HG02840 (cell line): ENCODE data around the gene KIR3DL2.
"Not testable (repeated sequence)": the region's sequence is repeated elsewhere in the genome, so short reads cannot be mapped to it uniquely, and the experiment has no call there.

ENCODE experiments used
- ATAC-seq: cut with Tn5 transposase; IDR thresholded peaks from one replicate; pipeline ENCODE4 v1.9.1; 2021; ENCODE audit warnings: mild to moderate bottlenecking, moderate library complexity, moderate number of reproducible peaks; ENCODE audit not compliant: unreplicated experiment, low FRiP score

Gene KIR3DL2

DNA sequence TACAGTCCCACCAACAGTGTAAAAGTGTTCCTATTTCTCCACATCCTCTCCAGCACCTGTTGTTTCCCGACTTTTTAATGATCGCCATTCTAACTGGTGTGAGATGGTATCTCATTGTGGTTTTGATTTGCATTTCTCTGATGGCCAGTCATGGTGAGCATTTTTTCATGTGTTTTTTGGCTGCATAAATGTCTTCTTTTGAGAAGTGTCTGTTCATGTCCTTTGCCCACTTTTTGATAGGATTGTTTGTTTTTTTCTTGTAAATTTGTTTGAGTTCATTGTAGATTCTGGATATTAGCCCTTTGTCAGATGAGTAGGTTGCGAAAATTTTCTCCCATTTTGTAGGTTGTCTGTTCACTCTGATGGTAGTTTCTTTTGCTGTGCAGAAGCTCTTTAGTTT, 13.2 kb downstream of the KIR3DL2 start:
- ATAC-seq, result not testable (repeated sequence)

DNA sequence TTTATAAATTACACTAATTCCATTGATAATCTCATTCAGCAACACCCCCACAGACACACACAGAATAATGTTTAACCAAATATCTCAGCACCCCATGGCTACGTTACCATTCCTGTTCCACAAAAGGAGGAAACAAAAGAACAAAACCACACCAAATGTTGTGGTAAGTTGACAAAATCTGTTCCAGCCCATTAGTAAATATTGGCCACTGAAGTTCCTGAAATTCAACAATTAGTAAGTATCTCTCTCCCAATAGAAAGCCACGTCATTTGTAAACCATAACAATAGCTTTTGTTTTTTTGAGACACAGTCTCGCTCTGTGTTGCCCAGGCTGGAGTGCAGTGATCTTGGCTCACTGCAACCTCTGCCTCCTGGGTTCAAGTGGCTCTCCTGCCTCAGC, 21.5 kb downstream of the KIR3DL2 start:
- ATAC-seq, result no peak

DNA sequence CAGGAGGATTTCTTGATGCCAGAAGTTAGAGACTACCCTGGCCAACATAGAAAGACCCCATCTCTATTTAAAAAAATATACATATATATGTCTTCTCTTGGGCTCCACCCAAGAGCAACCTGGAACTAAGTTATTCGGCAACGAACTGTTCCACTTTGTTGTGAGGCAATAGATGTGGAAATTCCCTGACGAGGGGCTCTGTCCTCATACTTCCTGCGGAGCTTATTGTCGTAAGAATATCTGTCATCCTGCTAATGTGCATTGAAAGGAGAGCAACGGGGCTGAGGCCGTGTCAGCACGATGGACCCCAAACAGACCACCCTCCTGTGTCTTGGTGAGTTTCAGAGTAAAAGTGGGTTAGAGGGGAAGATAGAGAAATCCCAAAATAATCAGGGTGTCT, 23.7 kb downstream of the KIR3DL2 start, which contains the start of gene FCAR:
FCAR (plus strand) TSS at position 246 of the 400 bp plus-strand sequence; CDS start at position 301, 55 bp downstream.
- no peak for ATAC-seq

DNA sequence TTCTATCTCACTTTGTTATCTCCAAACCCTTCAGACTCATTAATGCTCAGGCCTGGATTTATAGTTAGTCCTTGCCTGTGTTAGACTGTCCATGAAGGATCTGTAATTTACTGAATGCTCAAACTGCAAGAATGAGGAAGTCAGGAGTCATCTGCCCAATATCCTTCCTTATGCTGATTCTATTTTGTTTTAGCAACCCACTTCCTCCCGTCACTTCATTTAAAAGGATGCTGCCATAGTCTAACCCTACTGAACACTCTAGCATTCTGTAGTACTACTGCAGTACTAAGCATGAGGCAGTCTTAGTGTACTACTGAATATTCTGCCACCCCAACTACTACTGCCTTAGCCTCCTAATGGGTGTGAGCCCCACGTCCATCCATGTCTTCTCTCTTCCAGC, 25.3 kb downstream of the KIR3DL2 start:
- no peak for ATAC-seq

DNA sequence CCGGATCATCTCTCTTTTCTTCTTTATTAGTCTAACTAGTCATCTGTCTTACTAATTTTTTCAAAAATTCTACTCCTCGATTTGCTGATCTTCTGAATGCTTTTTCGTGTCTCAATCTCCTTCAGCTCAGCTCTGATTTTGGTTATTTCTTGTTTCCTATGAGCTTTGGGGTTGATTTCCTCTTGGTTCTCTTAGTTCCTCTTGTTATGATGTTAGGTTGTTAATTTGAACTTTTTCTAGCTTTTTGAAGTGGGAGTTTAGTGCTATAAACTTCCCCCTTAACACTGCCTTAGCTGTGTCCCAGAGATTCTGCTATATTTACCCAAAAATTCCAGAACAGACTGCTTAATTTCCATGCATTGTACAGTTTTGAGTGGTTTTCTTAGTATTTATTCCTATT, 27.2 kb downstream of the KIR3DL2 start:
- no peak for ATAC-seq

DNA sequence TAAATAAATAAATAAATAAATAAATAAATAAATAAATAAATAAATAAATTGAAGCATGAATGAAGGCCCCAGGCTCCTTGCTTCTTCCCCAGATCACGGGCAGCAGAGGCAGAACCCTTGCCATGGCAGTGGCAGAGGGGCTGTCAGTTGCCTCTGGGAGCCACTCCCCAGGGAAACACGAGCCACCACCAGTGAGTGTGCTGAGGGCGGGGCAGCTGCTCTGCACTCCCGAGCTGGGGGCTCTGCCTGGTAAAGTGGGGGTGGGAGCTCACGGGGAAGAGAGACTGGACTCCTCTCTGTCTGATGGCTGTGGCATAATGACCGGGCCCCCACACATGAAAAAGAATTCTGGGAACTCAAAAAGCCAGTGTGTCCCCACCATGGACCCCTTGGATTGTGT, 31.6 kb downstream of the KIR3DL2 start:
- no peak for ATAC-seq

DNA sequence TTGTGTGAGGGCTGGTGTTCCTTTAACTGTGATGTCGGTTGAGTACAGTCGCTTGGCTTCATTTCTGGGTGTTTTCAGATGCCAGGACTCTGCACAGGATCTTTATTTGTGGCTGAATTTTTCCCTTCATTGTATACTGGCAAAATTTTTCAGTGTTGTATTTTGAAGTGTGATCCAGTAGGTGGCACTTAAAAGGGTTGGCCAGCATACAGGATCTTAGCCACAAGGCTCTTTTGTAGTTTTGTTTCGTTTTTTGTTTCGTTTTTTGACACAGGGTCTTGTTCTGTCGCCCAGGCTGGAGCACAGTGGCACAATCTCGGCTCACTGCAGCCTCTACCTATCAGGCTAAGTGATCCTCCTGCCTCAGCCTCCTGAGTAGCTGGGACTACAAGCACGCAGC, 32.5 kb downstream of the KIR3DL2 start:
- no peak for ATAC-seq

DNA sequence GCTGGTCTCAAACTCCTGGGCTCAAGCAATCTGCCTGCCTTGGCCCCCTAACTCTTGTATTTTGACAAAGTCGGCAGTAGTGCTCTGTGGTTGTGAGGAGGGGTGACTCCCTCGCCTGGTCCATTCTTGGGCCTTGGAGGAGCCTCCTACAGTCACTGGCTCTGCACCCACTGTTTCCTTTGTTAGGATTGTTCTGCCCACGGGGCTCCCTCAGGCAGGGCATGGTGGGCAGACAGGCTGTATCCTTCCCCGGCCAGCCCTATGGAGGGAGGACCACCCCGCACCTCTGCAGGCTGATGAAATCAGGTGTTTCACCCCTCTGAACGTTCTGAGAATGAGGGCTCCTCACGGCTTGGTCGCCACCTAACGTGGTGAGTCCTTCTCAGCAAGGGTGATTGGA, 33.0 kb downstream of the KIR3DL2 start:
- no peak for ATAC-seq

DNA sequence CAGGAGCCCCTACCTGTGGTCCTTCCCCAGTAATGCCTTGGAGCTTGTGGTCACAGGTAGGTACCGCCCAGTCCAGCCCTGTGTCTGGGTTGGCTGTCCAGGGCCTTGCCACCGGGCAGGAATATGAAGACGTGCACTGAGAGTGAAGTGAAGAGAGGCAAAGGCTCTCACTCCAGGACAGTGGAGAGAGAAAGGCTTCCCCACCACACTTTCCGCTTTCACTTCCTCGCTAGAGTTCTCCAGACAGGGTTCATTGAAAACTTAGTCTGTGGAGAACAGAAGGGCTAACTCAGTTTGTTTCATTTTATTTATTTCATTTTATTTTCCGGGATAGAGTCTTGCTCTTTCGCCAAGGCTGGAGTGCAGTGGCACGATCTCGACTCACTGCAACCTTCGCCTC, 38.0 kb downstream of the KIR3DL2 start:
- ATAC-seq, result no peak

DNA sequence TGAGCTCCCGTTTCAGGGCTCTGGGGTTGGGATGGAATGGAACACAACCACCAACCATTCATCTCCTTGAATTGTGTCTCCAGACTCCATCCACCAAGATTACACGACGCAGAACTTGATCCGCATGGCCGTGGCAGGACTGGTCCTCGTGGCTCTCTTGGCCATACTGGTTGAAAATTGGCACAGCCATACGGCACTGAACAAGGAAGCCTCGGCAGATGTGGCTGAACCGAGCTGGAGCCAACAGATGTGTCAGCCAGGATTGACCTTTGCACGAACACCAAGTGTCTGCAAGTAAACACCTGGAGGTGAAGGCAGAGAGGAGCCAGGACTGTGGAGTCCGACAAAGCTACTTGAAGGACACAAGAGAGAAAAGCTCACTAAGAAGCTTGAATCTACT, 39.3 kb downstream of the KIR3DL2 start:
- no peak for ATAC-seq

DNA sequence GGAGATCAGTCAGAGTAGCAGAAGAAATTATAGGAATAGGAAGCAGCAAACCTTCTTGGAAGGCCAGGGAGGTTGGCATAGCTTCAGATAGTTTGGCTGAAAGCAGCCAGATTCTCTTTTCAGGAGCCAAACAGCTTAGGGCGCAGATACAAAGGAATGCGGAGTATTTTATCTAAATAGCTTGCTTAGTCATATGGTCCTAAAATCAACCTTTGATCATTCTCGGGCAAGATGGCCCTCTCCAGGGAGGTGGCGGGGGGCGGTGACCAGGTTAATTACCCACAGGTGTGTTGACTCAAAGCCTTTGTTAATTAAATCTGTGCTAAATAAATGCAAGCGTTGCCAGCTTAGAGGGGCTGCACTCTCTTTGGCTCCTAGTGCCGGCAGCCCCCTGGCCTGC, 43.2 kb downstream of the KIR3DL2 start:
- no peak for ATAC-seq

DNA sequence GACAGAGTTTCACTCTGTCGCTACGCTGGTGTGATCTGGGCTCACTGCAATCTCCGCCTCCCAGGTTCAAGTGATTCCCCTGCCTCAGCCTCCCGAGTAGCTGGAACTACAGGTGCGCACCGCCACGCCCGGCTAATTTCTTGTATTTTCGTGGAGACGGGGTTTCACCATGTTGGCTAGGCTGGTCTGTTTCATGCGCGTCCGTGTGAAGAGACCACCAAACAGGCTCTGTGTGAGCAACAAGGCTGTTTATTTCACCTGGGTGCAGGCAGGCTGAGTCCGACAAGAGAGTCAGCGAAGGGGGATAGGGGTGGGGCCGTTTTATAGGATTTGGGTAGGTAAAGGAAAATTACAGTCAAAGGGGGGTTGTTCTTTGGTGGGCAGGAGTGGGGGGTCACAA, 43.9 kb downstream of the KIR3DL2 start:
- not testable (repeated sequence) for ATAC-seq

DNA sequence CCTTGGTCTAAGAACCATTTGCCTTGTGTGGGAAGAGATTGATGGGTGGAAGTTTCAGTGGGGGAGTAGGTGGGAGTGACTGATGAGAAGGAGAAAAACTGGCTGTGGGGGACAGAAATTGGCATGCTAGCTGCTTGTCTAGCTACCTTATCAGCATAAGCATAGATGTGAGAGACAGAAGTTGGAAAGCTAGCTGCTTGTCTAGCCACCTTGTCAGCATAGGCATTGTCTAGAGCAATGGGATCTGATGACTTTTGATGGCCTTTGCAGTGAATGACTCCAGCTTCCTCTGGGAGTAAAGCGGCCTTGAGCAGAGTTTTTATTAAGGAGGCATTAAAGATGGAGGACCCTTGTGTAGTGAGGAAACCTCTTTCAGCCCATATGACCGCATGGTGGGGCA, 45.8 kb downstream of the KIR3DL2 start:
- no peak for ATAC-seq

DNA sequence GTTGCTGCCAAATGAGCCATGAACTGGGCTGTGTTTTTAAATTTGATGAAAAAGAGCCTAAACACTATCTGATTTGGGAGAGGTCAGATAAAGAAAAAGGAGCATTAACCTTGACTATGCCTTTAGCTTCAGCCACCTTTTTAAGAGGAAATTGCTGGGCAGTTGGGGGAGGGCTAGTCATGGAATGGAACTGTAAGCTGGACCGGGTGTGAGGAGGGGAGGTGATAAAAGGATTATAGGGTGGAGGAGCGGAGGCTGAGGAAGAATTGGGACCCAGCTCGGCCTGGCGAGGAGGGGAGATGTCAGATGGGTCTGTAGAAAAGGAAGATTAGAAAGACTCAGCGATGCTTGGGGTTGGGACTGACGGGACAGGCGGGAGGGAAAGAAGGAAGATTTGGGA, 48.4 kb downstream of the KIR3DL2 start:
- ATAC-seq, result not testable (repeated sequence)

DNA sequence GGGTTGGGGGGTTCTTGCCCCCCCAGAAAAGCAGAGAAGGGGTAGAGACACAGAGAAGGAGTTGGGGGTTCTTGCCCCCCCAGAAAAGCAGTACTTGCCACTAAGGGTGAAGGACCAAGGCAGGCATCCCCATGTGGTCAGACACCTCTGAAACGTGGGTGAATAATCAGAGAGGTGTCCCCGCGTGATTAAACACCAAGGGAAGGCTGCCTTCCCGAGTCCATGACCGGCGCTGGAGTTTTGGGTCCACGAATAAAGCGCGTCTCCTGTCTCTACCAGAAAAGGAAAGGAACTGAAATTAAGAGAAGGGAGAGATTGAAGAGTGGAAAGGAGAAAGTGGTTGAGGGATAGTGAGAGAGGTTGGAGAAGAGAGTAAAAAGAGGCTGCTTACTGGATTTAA, 49.4 kb downstream of the KIR3DL2 start:
- not testable (repeated sequence) for ATAC-seq

DNA sequence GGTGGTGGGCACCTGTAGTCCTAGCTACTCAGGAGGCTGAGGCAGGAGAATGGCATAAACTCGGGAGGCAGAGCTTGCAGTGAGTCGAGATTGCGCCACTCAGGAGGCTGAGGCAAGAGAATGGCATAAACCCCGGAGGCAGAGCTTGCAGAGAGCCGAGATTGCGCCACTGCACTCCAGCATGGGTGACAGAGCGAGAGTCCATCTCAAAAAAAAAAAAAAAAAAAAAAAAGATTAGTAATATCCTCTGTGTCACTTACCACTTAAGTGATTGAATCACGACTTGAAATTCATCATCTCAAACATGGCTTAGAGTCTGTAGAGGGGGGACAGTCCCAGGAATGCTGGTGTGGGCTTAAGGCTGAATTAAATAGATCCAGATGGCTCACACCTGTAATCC, 50.9 kb downstream of the KIR3DL2 start:
- not testable (repeated sequence) for ATAC-seq

DNA sequence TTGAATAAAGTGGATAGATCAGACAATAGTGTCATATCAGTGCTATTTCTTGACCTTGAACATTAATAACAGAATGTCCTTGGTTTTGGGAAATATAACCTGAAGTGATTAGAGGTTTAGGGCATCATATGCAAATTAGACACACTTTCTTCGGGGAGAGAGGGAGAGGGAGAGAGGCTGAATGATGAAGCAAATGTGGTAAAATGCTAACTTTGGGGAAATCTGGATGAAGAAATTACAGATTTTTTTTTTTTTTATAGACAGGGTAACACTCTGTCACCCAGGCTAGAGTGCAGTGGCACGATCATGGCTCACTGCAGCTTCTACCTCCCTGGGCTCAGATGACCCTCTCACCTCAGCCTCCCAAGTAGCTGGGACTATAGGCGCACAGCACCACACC, 51.8 kb downstream of the KIR3DL2 start:
- no peak for ATAC-seq

DNA sequence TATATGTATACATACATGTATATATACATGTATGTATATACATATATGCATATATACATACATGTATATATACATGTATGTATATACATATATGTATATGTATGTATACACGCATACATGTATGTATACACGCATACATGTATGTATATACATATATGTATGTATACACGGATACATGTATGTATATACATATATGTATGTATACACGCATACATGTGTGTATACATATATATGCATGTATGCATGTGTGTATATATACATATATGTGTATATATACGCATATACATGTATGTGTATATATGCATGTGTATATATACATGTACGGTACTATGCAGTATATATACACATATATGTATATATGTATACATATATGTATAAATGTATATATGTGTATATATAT, 53.1 kb downstream of the KIR3DL2 start:
- ATAC-seq, result no peak

DNA sequence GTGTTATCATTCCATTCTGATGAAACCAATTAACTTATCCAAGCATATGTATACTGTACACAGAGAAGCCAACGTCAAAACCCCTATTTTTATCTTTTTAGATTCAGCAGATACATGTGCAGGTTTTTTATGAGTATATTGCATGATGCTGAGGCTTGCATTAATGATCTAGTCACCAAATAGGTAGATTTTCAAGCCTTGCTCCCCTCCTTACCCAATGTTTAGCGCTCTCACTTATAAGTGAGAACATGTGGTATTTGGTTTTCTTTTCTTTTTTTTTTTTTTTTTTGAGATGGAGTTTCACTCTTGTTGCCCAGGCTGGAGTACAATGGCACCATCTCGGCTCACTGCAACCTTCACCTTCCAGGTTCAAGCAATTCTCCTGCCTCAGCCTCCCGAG, 54.0 kb downstream of the KIR3DL2 start:
- ATAC-seq, result not testable (repeated sequence)

DNA sequence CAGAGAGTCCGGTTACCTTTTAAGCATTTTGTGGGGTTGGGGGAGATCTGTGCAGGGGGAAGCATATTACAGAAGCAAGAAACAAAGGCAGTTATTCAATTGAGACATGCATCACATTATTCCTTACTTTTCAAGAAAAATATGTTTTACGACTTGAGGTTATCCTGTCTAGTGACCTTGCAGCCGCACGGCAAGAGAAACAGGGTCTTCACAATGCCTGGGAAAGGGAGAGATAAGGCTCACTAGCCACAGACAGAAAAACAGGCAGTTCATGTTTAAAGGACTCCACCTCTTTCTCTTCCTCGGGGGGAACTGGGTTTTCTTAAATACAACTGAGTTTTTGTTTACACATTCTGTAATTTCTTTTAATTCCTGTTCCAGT, 55.2 kb downstream of the KIR3DL2 start:
- no peak for ATAC-seq

DNA sequence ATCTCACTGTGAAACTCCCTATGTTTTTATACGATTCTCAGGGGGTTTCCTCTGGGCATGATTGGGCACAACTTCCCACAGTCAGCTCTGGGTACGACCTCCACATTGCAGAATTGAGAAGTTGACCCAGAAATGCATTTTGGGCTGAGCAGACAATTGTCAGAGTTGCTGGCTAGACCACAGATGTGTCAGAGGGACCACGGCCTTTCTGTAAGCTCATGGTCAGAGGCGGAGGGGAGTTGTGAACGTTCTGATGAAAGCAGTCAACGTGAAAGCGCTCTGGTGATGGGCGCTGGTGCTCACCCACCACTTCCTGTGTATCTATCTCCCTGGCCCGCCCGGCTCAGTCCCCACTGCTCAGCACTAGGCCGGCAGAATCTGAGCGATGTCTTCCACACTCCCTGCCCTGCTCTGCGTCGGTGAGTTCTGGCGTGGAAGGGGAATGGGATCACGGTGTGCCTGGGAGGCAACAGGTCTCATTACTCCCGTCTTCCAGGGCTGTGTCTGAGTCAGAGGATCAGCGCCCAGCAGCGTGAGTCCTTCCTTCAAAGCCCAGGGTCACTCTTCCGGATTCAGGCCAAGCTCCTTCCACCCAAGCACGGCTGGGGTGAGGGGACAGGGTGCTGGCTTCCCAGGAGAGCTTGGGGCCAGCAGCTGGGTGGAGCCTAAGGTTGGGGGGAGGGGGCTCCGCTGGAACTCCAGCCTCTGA, 55.7 kb downstream of the KIR3DL2 start, which contains the start of gene NCR1:
NCR1 (plus strand) TSS at position 346 of the 709 bp plus-strand sequence; CDS start at position 386, 40 bp downstream.
- no peak for ATAC-seq

DNA sequence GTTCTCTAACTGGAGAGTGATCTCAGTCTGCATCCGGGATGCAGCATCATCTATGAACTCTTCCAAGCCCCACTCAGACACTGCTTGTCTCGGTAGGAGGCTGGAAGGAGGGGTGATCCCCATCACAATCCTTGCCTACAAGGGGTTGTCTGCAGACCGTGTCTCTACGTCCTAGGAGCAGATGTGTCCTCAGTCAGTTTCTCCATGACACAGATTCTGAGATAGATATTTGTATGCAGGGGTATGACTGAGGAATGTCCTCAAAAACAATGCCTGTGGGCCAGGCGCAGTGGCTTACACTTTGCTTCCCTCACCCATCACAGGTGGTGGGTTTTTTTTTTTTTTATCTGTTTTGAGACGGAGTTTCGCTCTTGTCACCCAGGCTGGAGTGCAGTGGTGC, 56.6 kb downstream of the KIR3DL2 start:
- no peak for ATAC-seq

DNA sequence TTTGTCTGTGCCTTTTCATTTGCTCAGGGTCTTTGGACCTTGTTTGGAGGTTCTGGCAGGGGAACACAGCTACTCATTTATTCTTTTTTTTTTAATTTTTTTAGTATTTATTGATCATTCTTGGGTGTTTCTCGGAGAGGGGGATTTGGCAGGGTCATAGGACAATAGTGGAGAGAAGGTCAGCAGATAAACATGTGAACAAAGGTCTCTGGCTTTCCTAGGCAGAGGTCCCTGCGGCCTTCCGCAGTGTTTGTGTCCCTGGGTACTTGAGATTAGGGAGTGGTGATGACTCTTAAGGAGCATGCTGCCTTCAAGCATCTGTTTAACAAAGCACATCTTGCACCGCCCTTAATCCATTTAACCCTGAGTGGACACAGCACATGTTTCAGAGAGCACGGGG, 57.7 kb downstream of the KIR3DL2 start:
- not testable (repeated sequence) for ATAC-seq
